GM18873 (cell line): ENCODE measurements around the gene CCDC92.

ENCODE experiments used
- ATAC-seq: cut with Tn5 transposase; IDR thresholded peaks from one replicate; pipeline ENCODE4 v1.9.1; 2021; ENCODE audit warnings: mild to moderate bottlenecking, moderate library complexity, moderate number of reproducible peaks; ENCODE audit not compliant: unreplicated experiment, low FRiP score

CCDC92 gene

DNA sequence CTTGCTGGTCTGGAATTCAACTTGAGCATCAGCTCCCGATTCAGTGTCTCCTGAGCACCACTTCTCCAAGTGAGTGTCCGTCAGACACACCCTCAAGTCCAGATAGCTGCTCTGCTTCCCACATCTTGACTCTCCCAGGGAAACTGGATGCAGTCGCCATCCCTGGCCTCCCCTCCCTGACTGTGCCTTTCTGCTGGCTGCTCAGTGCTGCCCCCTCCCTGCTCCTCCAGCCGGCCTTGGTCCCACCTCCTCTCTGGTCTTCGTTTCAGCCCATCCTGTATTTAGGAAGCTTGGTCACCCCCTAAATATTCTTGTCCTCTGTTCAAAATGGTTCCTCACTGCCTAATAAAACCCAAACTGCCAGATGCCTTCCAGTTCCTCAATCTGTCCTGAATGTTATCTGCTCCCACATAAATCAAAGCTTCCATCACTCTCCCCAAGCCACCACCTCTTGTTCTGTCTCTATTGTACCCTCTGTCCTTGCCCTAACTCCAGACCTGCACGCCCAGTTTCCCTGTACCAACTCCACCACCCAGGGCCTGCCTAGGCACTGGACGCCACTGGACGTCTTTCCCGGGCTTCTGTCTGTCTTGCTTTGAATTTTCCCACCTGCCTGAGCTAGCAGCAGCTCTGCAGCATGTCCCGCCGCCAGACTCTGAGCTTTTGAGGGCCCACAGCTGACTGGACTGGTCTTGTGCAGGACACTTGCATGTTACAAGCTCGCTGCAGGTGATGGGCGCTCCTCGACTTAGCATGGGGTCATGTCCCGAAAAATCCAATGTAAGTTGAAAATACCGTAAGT lies 33.8 kb downstream of the CCDC92 start:
- ATAC-seq = no peak

- ATAC-seq = no peak
These were observed 34.7 kb downstream of the CCDC92 start for GRCh38 chr12:123937707-123938591.

DNA sequence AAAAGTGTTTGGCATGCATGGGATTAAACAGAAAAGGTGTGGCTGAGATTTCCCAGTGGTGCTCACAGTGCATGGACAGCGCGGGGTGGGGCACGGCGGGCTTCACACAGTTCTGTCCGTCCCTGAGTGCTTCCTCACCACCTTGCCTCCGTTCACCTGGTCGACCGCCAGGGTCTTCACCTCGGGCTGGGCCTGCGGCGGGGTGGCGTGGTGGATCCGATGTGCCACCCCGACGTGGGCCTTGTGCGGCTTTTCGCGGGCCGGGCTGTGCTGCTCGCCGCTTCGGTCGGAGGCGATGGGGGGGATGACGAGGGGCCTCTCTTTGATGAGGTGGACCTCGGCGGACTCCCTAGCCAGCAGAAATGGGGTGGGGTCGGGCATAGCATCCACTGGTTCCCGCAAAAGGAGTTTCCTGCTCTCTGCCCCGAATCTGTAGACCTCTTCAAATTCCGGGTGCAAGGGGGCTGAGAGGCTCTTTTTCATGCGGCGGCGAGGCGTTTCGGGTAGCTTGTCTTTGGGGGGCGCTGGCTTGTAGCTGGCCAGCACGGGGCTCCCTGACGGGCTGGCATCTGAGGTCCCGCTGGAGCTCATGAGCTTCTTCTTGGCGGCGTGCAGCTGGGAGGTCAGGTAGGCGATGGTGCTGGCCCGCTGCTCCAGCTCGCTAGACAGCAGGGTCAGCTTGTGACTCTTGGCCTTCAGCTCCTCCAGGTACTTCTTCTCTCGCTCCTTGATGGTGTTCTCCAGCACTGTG lies 35.5 kb downstream of the CCDC92 start:
- ATAC-seq = no peak

DNA sequence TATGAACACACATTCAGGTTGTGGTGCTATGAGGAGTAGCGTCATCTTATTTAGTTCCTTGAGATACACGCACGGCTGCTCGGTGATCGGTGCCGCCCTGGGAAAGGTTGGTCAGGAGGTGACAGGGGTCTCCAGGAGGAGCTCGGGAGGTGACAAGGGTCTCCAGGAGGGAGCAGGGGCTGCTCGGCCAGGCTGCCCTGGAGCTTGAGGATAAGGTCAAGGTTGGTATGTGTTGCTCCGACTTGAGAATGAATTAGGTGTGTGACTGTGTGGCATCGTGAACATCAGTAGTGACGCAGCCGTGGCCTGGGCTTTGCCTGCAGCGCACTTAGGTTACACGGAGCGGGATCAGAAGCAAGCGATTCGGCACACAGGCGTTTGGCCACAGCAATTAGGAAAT lies 36.2 kb downstream of the CCDC92 start:
- ATAC-seq = no peak

GRCh38 chr12:123935956-123936355 lies 36.7 kb downstream of the CCDC92 start:
- ATAC-seq = no peak

- no peak for ATAC-seq
These were observed 37.8 kb downstream of the CCDC92 start for GRCh38 chr12:123934829-123935228.

- ATAC-seq = no peak
These were observed 38.5 kb downstream of the CCDC92 start for GRCh38 chr12:123934016-123934620.

DNA sequence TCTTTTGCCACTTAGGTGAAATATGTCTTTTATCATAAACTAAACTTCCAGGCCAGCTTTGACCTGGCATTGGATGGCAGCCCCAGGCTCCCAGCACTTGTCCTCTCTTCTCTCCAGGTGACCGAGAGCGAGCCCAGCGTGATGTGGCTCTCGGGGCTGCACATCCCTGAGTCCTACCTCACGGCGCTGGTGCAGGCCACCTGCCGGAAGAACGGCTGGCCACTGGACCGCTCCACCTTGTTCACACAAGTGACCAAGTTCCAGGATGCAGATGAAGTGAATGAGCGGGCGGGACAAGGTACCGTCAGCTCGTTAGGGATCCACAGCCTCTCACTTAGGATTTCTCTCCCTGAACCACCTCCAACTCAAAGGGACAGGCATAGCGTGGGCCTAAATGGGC lies 39.4 kb downstream of the CCDC92 start:
- ATAC-seq = no peak

GRCh38 chr12:123931686-123932321 lies 40.8 kb downstream of the CCDC92 start:
- no peak for ATAC-seq

- no peak for ATAC-seq
These were observed 42.6 kb downstream of the CCDC92 start for GRCh38 chr12:123929946-123930583.

- ATAC-seq = no peak
These were observed 43.7 kb downstream of the CCDC92 start for GRCh38 chr12:123928897-123929296.

DNA sequence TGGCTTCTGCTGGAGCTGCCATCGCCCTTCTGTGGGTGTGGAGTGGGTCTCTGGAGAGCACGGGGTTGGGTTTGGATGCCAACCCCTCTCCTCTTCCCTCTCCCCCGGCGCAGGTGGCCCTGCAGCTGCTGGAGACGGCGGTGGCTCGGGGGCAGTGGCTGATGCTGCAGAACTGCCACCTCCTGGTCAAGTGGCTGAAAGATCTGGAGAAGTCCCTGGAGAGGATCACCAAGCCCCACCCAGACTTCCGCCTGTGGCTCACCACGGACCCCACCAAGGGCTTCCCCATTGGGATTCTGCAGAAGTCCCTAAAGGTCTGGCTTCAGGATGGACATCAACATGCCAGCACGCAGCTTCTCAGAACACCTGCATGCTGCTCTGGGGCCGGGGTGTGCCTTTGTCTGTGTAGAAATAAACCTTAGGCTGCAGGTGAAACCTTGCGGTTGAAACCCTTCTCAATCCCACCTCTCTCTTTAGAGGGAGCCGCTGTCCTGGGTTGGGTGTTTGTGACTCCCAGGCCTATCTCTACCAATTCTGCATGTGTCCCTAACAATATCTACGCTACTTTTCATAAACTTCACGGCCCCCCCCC lies 44.3 kb downstream of the CCDC92 start:
- ATAC-seq = no peak

- ATAC-seq = no peak
These were observed 48.1 kb downstream of the CCDC92 start for GRCh38 chr12:123924539-123924938.

GRCh38 chr12:123923927-123924326 lies 48.7 kb downstream of the CCDC92 start:
- no peak for ATAC-seq

DNA sequence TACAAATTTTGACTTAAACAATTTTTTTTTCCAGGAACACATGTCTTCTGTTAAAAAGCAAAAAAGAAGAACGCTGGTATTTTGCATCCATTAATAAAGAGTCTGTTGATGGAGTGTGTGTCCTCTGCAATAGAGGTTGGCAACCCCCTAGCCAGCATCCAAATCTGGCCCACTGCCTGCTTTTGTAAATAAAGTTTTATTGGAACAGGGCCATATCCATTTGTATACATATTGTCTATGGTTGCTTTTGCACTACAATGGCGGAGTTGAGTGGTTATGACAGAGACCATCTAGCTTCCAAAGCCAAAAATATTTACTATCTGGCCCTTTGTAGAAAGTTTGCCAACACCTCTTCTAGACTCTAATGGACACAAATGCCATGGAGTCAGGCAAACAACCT lies 49.6 kb downstream of the CCDC92 start:
- no peak for ATAC-seq

- no peak for ATAC-seq
These were observed 52.7 kb downstream of the CCDC92 start for GRCh38 chr12:123919980-123920360.

GRCh38 chr12:123917337-123917850 lies 55.2 kb downstream of the CCDC92 start:
- ATAC-seq = no peak

DNA sequence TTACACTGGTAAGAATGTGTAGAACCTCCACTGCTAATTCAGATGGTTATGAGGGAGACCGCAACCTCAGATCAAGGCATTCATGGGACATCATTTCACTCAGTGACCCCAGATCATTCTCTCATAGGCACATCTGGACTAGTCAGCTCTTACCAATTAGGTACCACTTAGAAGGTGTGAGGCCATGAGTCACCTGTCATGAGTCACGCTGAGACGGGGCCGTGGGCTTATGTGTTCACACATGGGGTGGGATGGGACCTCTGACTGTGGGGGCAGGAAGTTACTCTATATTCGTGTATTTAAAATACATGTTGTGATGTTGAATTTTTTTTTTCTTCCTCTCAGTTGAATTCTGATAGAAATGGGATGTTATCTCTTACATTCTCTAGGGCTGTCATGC lies 55.9 kb downstream of the CCDC92 start:
- ATAC-seq = no peak

DNA sequence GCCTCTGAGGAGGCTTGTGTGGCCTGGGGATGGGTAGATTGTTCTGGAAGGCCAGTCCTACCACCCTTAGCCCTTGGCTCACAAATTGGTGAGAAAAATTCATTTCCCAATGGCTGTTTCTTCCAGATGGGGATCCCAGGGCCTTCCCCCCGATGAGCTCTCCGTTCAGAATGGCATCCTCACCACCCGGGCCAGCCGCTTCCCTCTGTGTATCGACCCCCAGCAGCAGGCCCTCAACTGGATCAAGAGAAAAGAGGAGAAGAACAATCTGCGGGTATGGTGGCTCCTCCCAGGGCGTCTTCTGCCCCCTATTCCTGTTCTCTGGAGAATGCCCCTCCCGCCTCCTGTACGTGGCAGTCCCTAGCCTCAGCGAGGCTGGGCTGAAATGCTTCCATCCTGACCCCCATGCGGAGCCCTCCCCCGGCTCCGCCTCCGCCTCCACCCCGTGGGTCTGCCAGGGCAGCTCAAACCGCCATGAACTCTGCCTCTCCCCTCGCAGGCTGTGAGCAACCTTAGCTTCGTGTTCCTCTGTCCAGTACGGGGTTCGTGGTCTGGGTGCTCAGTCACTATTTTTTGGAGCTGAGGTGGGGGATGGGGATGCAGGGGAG lies 57.8 kb downstream of the CCDC92 start:
- ATAC-seq = no peak
